Motor neuron (in vitro differentiated cells): ENCODE measurements around the gene ATP8B4. TPM values are rescaled to one million over a fixed set of nuclear protein-coding genes. Genes with fewer than 3 reads are reported as not detected.
A peak's percentile ranks its signal among the peaks of the same experiment; 100 is the strongest.

Experiments used
- ATAC-seq, 8 experiments: fragments of 200-7000 bp; cut with Tn5 transposase; replicated peaks in 6 of 8; 2 replicates each; pipeline ENCODE4 v1.8.0; 2021; ENCODE audit warnings: mild to moderate bottlenecking in 8 of 8, moderate library complexity in 8 of 8
- H3K27ac ChIP-seq, 2 donors: fragments of 250-450 bp; sonication (Bioruptor Pico); 2 replicates each; pipeline ENCODE4 v1.9.0; 2021; ENCODE audit warnings: antibody characterized with exemption in 2 of 2, mild to moderate bottlenecking in 2 of 2, moderate library complexity in 1 of 2
- H3K4me1 ChIP-seq, 2 donors: fragments of 250-450 bp; sonication (Bioruptor Pico); replicated peaks in 1 of 2; 2 replicates each; pipeline ENCODE4 v1.6.1; 2021; ENCODE audit warnings: antibody characterized with exemption in 2 of 2, mild to moderate bottlenecking in 2 of 2, moderate library complexity in 1 of 2
- H3K4me3 ChIP-seq, 5 donors: fragments of 250-450 bp; sonication (Bioruptor Pico); 2 replicates each; pipeline ENCODE4 v1.9.0; 2021; ENCODE audit warnings: antibody characterized with exemption in 5 of 5, mild to moderate bottlenecking in 5 of 5, moderate library complexity in 4 of 5
- WGBS, 10 experiments: fragments of 450-650 bp; shearing (Covaris generic); methylation state at CpG; one replicate each; pipeline ENCODE4 v1.0.0; 2022; 5-methylcytosine and 5-hydroxymethylcytosine counted together
- in situ Hi-C, 9 experiments: fragments of 400-800 bp; cut with MboI; loops; one replicate each; pipeline ENCODE4 v1.15.0; 2021; ENCODE audit warnings: low sequenced_read_pairs in 9 of 9, low pct_unique_long_range_greater_than_20kb in 2 of 9; ENCODE audit not compliant: unreplicated experiment in 9 of 9
- total RNA-seq, 8 experiments: library from RNA; unstranded; fragments of 300-600 nt; gene quantifications; 2 replicates each; pipeline versions ENCODE4 v1.2.3 to v1.2.4, GENCODE V29; 2022

ATP8B4 gene
- total RNA-seq, 8 experiments from 2014 or later, result 0.22 to 2.2 (median 1.1) TPM

- Histone ChIP-seq H3K27ac (no peak overlapping the region), H3K4me3 (no peak overlapping the region), H3K4me1 (peaks cover 11 to 20% of the 10 kb centered on the region in 2 donors)
- in situ Hi-C loops, result loop anchor here in 1 of 9 experiments (25.0 kb wide), 1 partner anchor 661 kb away; no protein-coding TSS in a partner anchor
- ATAC-seq, result no peak
These were observed 220.9 kb downstream of the ATP8B4 start for GRCh38 chr15:49898097-49898496.

GRCh38 chr15:49895347-49896223 is 223.4 kb downstream of the ATP8B4 start:
- Histone ChIP-seq H3K27ac (no peak overlapping the region), H3K4me3 (no peak overlapping the region), H3K4me1 (peaks cover 11 to 20% of the 10 kb centered on the region in 2 donors)
- 6 to 51% (median 31%) methylated on average over 1 to 6 of the region's 6 CpGs for WGBS, 10 experiments
- in situ Hi-C loops, result loop anchor here in 1 of 9 experiments (25.0 kb wide), 1 partner anchor 658 kb away; no protein-coding TSS in a partner anchor
- ATAC-seq, result peak; percentile 51 to 100 (median 84)

- 20 to 100% (median 65%) methylated on average over 1 to 3 of the region's 3 CpGs; no CpG with 5 or more reads in 3 of the 10 experiments for WGBS, 10 experiments
- Histone ChIP-seq H3K27ac (no peak overlapping the region), H3K4me3 (no peak overlapping the region), H3K4me1 (peaks cover 7 to 8% of the 10 kb centered on the region in 2 donors)
- no peak for ATAC-seq
- in situ Hi-C loops, result loop anchor here in 1 of 9 experiments (25.0 kb wide), 1 partner anchor 653 kb away; no protein-coding TSS in a partner anchor
These were observed 228.3 kb downstream of the ATP8B4 start for GRCh38 chr15:49890689-49891088.

- no peak for ATAC-seq
- 42 to 100% (median 77%) methylated on average over 1 to 2 of the region's 2 CpGs; no CpG with 5 or more reads in 3 of the 10 experiments for WGBS, 10 experiments
- in situ Hi-C loops, result loop anchor here in 1 of 9 experiments (25.0 kb wide), 1 partner anchor 652 kb away; no protein-coding TSS in a partner anchor
These were observed 229.5 kb downstream of the ATP8B4 start for GRCh38 chr15:49889536-49889935.

GRCh38 chr15:49888734-49889133 is 230.3 kb downstream of the ATP8B4 start:
- Histone ChIP-seq H3K4me1 (no peaks in the 10 kb centered on the region), H3K4me3 (no peak overlapping the region), H3K27ac (no peak overlapping the region)
- in situ Hi-C loops, result loop anchor here in 1 of 9 experiments (25.0 kb wide), 1 partner anchor 651 kb away; no protein-coding TSS in a partner anchor
- 36 to 100% (median 100%) methylated on average over 1 to 3 of the region's 3 CpGs; no CpG with 5 or more reads in 2 of the 10 experiments for WGBS, 10 experiments
- peak in 2 of 8 experiments; percentile 45 to 63 for ATAC-seq

More at GRCh38 chr15:49889536-49889935, 229.5 kb downstream of the ATP8B4 start:
- no peak overlapping the region for H3K4me3 ChIP-seq
- H3K4me1 ChIP-seq, result no peaks in the 10 kb centered on the region
- no peak overlapping the region for H3K27ac ChIP-seq

- Histone ChIP-seq H3K4me3 (no peak overlapping the region), H3K4me1 (no peaks in the 10 kb centered on the region), H3K27ac (no peak overlapping the region)
- 43 to 100% (median 86%) methylated on average over 1 to 2 of the region's 2 CpGs; no CpG with 5 or more reads in 1 of the 10 experiments for WGBS, 10 experiments
- ATAC-seq, result no peak
- in situ Hi-C loops, result loop anchor here in 1 of 9 experiments (25.0 kb wide), 1 partner anchor 651 kb away; no protein-coding TSS in a partner anchor
These were observed 230.7 kb downstream of the ATP8B4 start for GRCh38 chr15:49888323-49888693.

GRCh38 chr15:49887659-49888322 is 231.2 kb downstream of the ATP8B4 start:
- Histone ChIP-seq H3K27ac (no peak overlapping the region), H3K4me1 (no peaks in the 10 kb centered on the region), H3K4me3 (no peak overlapping the region)
- in situ Hi-C loops, result loop anchor here in 1 of 9 experiments (25.0 kb wide), 1 partner anchor 650 kb away; no protein-coding TSS in a partner anchor
- peak in 2 of 8 experiments; percentile 26 to 43 for ATAC-seq
- WGBS, 10 experiments, result 17 to 100% (median 80%) methylated on average over 1 to 6 of the region's 7 CpGs; no CpG with 5 or more reads in 1 of the 10 experiments

GRCh38 chr15:49883121-49883520 is 235.9 kb downstream of the ATP8B4 start:
- ATAC-seq, result no peak
- WGBS, 10 experiments, result 79 to 100% (median 96%) methylated on average over 2 to 4 of the region's 4 CpGs; no CpG with 5 or more reads in 1 of the 10 experiments
- H3K4me3 ChIP-seq, result no peak overlapping the region
- H3K4me1 ChIP-seq, result no peaks in the 10 kb centered on the region
- in situ Hi-C loops, result loop anchor here in 1 of 9 experiments (25.0 kb wide), 1 partner anchor 646 kb away; no protein-coding TSS in a partner anchor
- no peak overlapping the region for H3K27ac ChIP-seq

GRCh38 chr15:49881866-49882265 is 237.2 kb downstream of the ATP8B4 start:
- in situ Hi-C loops, result loop anchor here in 1 of 9 experiments (25.0 kb wide), 1 partner anchor 645 kb away; no protein-coding TSS in a partner anchor
- Histone ChIP-seq H3K4me1 (no peaks in the 10 kb centered on the region), H3K27ac (no peak overlapping the region), H3K4me3 (no peak overlapping the region)
- ATAC-seq, result no peak
- WGBS, 10 experiments, result 65 to 96% (median 92%) methylated on average over 1 to 4 of the region's 5 CpGs; no CpG with 5 or more reads in 1 of the 10 experiments

GRCh38 chr15:49881433-49881832 is 237.6 kb downstream of the ATP8B4 start:
- 31 to 89% (median 79%) methylated on average over 2 to 3 of the region's 3 CpGs; no CpG with 5 or more reads in 1 of the 10 experiments for WGBS, 10 experiments
- H3K4me3 ChIP-seq, result no peak overlapping the region
- in situ Hi-C loops, result loop anchor here in 1 of 9 experiments (25.0 kb wide), 1 partner anchor 644 kb away; no protein-coding TSS in a partner anchor
- no peaks in the 10 kb centered on the region for H3K4me1 ChIP-seq
- no peak for ATAC-seq
- H3K27ac ChIP-seq, result no peak overlapping the region

GRCh38 chr15:49877873-49878521 is 241.0 kb downstream of the ATP8B4 start:
- H3K4me3 ChIP-seq, result no peak overlapping the region
- no peak overlapping the region for H3K27ac ChIP-seq
- in situ Hi-C loops, result loop anchor here in 2 of 9 experiments (10.0 to 25.0 kb wide), 3 partner anchors 127 to 641 kb away; no protein-coding TSS in a partner anchor
- WGBS, 10 experiments, result 27 to 100% (median 77%) methylated on average over 1 to 5 of the region's 5 CpGs
- ATAC-seq, result peak in 3 of 8 experiments; percentile 56 to 82 (median 81)
- no peaks in the 10 kb centered on the region for H3K4me1 ChIP-seq
